HG02938 (cell line): ENCODE data around the gene TTC31.

Experiments
- ATAC-seq: cut with Tn5 transposase; IDR thresholded peaks from one replicate; pipeline ENCODE4 v1.9.1; 2021; ENCODE audit warnings: mild to moderate bottlenecking, moderate library complexity; ENCODE audit not compliant: unreplicated experiment

TTC31 gene

DNA sequence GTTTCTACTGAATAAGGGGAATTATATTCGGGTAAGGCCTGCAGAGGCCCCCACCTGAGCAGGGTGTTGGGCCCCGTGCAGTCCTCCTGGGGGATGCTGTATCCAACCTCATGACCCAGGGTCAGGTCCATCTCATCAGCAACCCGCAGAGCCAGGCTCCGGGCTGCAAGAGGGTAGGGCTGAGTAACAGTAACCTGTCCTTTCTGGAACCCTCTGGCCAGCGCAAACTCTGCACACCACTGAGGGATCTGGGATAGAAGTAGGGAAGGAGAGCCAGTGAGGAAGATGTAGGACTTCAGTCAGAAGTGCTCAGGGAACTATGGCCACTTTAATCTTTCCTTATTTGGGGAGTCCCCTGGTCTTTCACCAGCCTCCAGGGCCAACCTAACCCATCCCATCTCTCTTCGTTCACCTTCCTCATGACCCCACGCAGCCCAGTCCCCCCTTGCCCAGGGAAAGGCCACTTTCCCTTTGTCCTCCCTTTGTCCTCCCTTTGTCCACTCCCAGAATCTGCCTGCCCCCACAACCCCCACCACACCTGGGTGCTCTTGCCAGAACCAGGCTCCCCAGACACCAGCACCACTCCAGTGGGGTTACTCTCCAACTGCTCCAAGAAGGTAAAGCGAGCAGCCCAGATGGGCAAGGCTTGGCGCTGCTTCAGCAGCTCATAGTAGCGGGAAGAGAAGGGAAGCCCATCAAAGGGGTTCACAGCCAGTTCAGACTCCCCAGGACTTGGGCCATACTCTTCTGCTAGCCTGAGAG is 42.3 kb downstream of the TTC31 start:
- no peak for ATAC-seq

GRCh38 chr2:74525717-74526648 is 43.1 kb downstream of the TTC31 start, which contains the start of gene DQX1:
DQX1 (minus strand) TSS chr2:74526231; CDS start chr2:74525729, 502 bp downstream.
- no peak for ATAC-seq

DNA sequence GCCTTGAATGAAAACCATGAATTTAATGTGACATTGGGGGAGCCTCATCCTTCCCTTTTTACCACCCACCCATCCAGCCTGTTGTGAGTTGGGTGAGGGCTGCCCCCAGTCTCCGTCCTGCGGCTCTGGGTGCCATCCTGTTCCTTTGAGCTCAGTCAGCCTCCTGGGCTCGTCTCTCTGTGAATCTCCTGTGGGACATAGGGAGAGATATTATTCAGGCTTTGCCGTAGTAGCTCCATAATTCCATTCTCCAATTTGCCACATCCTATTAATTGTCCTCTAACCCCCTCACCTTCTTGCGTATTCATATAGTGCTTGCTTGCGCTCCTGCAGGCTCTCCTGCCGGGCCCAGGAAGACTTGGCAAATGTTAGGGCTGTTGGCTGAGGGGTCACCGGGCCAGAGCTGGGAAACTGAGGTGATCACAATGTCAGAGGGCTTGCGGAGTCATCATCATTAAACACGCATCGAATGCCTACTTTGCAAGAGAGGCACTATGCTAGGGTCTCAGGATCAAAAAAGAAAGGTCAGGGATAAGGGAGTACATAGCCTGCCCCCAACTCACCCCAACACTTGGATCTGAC is 43.9 kb downstream of the TTC31 start:
- no peak for ATAC-seq

- ATAC-seq, result no peak
Observed at GRCh38 chr2:74527741-74528140, 44.9 kb downstream of the TTC31 start.

- ATAC-seq, result peak; percentile 3
Observed at GRCh38 chr2:74528600-74529356, 45.9 kb downstream of the TTC31 start.

DNA sequence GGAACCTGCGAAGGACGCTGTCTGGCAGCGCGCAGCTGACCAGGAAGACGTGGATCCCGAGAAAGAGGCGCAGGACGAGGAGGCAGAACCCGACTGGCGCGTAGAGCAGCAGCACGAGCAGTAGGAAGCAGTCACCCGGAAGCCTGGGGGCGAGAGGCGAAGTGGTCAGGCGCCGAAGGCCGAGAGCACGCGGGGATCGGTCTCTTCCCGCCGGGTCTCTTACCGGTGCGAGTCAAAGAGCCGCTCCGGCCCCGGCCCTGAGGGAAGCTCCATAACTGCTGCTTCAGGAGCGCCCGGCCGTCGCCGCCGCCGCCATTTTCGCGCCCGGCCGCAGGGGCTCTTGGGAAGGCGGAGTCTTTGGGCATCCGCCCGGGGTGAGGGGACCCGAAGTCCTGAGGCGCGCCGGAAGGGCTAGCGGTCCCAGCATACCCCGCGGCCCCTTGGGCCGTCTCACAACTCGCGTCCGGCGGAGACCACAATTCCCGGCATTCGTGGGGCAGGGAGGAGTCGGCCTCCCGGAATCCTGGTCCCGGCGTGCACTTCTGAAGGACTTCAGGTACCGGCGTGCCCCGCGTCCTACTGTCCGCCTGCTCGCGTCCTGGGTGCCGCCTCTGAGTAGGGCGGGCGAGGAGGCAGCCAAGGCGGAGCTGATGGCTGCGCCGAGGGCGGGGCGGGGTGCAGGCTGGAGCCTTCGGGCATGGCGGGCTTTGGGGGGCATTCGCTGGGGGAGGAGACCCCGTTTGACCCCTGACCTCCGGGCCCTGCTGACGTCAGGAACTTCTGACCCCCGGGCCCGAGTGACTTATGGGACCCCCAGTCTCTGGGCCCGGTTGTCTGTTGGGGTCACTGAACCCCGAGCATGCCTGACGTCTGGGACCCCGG is 46.7 kb downstream of the TTC31 start, which contains the start of the genes AUP1 and HTRA2:
Gene AUP1, minus strand, starts transcription at position 350 of the 882 bp plus-strand sequence. Its CDS starts 77 bp downstream, at position 273.
Gene HTRA2, plus strand, starts transcription at position 577 of the 882 bp plus-strand sequence. Its CDS starts 74 bp downstream, at position 651.
- ATAC-seq, result peak; percentile 74

GRCh38 chr2:74530239-74531187 is 47.6 kb downstream of the TTC31 start:
- ATAC-seq, result peak; percentile 35

DNA sequence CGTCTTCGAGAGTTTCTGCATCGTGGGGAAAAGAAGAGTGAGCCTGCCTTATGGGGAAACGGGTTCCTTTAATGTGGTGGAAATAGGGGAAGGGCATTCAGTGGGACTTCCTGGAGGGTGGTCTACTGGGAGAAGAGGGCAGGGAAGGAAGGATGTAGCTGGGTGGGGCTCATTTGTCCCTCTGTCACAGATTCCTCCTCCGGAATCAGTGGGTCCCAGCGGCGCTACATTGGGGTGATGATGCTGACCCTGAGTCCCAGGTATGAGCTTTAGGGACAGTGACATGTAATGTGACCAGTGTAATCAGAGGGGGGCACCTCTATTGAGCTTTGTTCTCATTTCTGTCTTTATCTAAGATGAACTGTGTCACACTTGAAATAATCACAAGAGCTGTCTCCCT is 48.8 kb downstream of the TTC31 start:
- ATAC-seq, result no peak

- no peak for ATAC-seq
Observed at GRCh38 chr2:74532222-74532621, 49.3 kb downstream of the TTC31 start.

GRCh38 chr2:74533464-74533863 is 50.6 kb downstream of the TTC31 start:
- no peak for ATAC-seq

GRCh38 chr2:74534411-74534810 is 51.5 kb downstream of the TTC31 start:
- ATAC-seq, result no peak

- no peak for ATAC-seq
Observed at GRCh38 chr2:74535440-74535965, 52.6 kb downstream of the TTC31 start.

DNA sequence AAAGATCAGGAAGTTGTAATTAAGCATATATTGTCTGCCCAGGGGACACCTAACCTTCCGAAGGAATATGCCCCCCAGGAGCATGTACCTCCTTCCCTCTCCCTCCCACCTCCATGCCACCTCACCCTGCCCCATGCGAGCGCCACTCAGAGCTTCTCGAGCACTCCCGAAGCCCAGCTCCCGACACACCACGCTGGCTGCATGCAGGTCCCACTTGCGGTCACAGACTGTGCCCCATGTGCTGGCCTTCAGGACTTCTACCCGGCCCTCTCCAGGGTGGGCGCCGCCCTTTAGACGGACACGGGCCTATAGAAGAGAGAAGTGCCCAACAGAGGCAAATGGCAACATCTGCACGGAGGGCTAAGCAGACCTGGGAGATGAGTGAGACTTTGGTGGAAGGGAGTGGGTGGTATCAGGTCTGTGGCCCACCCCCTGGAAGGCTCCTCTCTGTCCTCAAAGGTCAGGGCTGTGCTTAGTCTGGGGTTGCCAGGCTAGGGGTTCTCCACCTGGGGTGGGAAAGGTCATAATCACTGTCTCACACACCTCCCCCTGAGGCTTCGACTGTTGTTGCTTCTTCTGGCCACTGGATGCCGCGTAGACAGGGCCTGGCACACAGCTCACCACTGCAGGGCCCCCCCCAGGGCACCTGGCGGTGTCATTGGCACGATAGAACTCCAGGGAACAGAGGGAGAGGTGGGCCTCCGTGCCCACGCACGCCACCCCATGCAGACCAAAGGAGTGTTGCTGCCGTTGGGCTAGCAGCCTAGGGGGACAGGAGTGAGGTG is 53.5 kb downstream of the TTC31 start:
- ATAC-seq, result no peak

DNA sequence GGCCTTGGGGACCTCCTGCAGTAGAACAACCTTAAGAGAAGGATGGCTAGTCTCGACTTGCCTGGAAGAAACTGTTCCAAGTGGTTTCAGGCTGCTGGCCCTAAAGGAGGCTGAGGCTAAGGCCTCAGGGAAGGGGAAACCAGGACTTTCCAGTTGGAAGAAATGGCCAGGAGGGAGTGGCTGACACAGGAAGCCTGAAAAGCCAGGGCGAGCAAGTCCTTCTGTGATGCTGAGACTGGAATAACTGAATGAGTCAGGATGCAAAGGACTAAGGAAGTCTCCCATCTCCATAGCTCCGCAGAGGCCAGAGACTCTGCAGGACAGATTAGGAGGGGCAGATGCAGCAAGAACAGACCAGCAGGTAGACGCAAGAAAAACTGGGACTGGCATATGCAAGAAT is 54.3 kb downstream of the TTC31 start:
- no peak for ATAC-seq

GRCh38 chr2:74538881-74539339 is 56.0 kb downstream of the TTC31 start:
- no peak for ATAC-seq

DNA sequence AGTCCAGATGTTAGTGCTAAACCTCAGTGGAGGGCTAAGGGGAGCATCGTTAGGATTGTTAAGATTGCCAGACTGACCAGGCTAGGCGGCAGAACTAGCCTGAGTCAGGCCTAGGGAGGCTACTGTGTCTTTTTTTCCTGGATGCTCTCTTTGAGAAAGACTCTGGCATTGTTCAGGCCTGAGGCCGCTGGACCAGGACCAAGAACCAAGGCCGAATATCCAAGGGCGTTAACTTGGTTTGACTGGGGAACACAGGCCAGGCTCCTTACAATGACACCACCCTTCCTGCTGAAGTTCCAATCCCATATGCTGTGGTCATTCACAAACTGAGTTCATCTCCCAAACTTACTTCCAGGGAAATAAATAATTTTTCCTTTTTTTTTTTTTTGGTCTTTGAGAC is 57.4 kb downstream of the TTC31 start:
- ATAC-seq, result no peak

DNA sequence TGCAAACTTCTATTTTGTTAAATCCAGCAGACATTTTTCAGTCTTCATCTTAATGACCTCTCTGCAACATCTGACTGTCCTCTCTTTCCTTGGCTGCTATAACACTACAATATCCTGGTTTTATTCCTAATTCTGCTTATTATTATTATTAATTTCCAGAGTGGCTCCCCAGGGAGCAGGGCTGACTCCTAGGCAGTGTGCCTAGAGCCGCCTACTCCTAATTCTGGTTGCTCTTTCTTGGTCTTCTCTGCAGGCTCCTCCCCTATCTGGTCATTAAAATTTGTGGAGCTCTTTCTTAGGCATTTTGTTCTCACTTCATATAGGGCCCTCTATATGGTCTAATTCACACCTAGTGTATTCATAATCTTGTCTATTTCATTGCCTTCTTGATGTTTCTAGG is 60.1 kb downstream of the TTC31 start:
- no peak for ATAC-seq
